Measurements from ENCODE around the gene IFITM5. TPM values are rescaled to one million over a fixed set of nuclear protein-coding genes. Genes with fewer than 3 reads are reported as not detected.
A peak's percentile ranks its signal among the peaks of the same experiment; 100 is the strongest.
"Not testable (repeated sequence)": the region's sequence is repeated elsewhere in the genome, so short reads cannot be mapped to it uniquely, and the experiment has no call there.

IFITM5 gene
- total and polyA plus RNA-seq, 7 donors = not detected

DNA sequence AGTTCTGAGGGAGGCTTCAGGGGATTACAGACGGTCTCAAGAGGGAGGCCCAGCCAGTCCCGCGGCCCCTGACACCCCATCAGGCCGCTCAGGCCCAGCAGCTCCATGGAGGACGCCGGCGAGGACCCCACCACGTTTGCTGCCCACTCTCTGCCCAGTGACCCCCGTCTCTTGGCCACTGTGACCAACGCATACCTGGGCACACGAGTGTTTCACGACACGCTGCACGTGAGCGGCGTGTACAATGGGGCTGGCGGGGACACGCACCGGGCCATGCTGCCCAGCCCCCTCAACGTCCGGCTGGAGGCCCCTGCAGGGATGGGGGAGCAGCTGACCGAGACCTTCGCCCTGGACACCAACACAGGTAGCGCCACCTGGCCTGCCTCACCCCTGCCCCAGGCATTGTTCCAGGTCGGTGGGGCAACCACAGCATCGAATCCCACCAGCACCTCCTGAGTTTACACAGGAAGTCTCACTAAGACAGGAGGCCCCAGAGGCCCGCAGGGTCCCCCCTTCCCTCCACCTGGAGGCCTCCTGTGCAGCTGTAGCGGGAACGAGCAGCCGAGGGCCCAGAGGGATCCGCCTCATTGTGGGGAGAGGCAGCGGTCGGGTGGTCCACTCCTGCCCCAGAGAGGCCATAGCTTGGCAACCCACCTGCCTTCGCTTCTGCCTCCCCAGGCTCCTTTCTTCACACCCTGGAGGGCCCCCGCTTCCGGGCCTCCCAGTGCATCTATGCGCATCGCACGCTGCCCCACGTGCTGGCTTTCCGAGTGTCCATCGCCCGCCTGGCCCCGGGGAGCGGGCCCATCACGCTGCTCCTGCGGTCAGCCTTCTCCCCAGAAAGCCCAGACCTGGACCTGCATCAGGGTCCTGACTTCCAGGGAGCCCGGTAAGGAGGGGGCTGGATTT lies 9.4 kb downstream of the IFITM5 start:
- H3K27ac ChIP-seq = peak overlapping the region in 2 of 4 donors; percentile 64 to 65
- 82 to 84% methylated on average over 48 of the region's 48 CpGs for WGBS, 2 donors

DNA sequence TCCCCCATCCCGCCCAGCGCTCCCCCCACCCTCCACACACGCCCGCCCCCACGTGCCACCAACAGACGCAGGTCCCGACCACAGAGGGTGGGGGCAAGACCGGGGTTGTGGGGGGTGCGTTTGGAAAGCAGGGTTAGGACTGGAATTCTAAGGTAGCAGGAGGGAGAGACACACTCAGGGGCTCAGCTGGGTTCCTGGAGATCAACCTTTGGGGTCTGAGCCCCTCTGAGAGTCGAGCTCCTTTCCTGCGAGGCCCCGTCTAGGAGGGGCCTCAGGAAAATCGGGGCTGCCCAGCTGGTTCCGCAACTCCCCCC lies 10.0 kb downstream of the IFITM5 start:
- 13 to 20% methylated on average over 14 of the region's 14 CpGs for WGBS, 2 donors
- Histone ChIP-seq H3K4me3 (peak overlapping the region; percentile 46 to 77 (median 68)), H3K27ac (peak overlapping the region; percentile 50 to 70 (median 64)), H3K36me3 (peaks cover 0 to 14% (median 0%) of the 10 kb centered on the region in 4 donors), H3K9me3 (no peaks in the 10 kb centered on the region), H3K27me3 (peaks cover 4 to 34% (median 13%) of the 10 kb centered on the region in 3 donors), H3K4me1 (peaks cover 0 to 21% (median 17%) of the 10 kb centered on the region in 4 donors)
- TF ChIP-seq EP300 (IDR thresholded peaks at IDR 0.05) = no peak
- DNase-seq = peak; percentile 67
- intact Hi-C loops (cut with DNase I) = loop anchor here (2.0 to 5.0 kb wide), 4 partner anchors 37 to 163 kb away; partner anchors contain the start of genes PSMD13, PTDSS2 and SIRT3

More for the DNA sequence above, 9.4 kb downstream of the IFITM5 start:
- peaks cover 0 to 21% (median 17%) of the 10 kb centered on the region in 4 donors for H3K4me1 ChIP-seq
- peaks cover 0 to 14% (median 0%) of the 10 kb centered on the region in 4 donors for H3K36me3 ChIP-seq
- DNase-seq = peak; percentile 65
- H3K27me3 ChIP-seq = peaks cover 0 to 28% (median 8%) of the 10 kb centered on the region in 3 donors
- TF ChIP-seq, protein P1, sequence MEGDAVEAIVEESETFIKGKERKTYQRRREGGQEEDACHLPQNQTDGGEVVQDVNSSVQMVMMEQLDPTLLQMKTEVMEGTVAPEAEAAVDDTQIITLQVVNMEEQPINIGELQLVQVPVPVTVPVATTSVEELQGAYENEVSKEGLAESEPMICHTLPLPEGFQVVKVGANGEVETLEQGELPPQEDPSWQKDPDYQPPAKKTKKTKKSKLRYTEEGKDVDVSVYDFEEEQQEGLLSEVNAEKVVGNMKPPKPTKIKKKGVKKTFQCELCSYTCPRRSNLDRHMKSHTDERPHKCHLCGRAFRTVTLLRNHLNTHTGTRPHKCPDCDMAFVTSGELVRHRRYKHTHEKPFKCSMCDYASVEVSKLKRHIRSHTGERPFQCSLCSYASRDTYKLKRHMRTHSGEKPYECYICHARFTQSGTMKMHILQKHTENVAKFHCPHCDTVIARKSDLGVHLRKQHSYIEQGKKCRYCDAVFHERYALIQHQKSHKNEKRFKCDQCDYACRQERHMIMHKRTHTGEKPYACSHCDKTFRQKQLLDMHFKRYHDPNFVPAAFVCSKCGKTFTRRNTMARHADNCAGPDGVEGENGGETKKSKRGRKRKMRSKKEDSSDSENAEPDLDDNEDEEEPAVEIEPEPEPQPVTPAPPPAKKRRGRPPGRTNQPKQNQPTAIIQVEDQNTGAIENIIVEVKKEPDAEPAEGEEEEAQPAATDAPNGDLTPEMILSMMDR (IDR thresholded peaks at IDR 0.05) = no peak
- TF ChIP-seq POLR2AphosphoS5 (IDR thresholded peaks at IDR 0.05) (no peak), POLR2A (IDR thresholded peaks at IDR 0.05) (no peak), EP300 (IDR thresholded peaks at IDR 0.05) (no peak)
- H3K4me3 ChIP-seq = peak overlapping the region; percentile 46 to 77 (median 68)
- intact Hi-C loops (cut with DNase I) = loop anchor here (2.0 to 5.0 kb wide), 4 partner anchors 38 to 162 kb away; partner anchors contain the start of genes PSMD13, PTDSS2 and SIRT3
- H3K9me3 ChIP-seq = no peaks in the 10 kb centered on the region

DNA sequence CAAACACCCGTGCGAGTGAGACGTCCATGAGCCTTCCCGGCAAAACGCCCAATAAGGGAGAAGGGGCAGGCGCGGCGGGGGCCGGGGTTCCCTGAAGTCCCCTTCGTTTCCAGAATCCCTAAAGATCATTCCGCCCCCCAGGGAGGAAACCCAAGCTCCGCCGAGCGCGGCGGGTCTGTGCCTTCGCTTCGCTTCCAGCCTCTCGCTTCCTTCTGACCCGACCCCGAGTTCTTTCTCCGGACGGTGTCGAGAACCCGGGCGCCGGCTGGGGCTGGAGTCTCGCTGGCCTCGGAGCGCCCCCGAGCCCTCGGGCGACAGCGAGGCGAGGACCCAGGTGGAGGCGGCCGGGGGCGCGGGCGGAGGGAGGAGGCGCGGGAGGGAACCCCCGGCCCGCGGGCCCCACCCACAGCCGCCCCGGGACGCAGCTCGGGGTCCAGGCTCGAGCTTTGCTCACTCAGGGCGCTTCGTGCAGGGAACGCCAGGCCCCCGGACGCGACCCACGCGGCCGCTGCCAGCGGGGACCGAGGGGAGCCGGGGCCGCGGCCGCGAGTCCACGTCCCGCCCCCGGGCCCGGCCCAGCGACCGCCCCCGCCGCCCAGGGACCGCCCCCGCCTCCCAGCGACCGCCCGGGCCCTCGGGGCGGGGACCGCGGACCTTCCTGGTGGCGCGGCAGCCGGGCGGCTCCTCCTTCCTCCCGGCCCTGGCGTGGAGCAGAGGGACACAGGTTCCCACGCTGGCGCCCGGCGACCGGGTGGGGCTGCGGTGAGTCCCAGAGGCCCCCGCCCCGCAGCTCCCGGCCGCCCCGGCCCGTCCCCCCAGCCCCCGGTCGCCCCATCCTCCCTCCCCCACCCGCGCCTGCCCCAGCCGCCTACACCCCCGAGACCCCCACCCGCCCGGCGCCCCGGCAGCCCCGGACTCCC lies 10.6 kb downstream of the IFITM5 start, which contains the start of gene PGGHG:
Gene PGGHG, plus strand, starts transcription at position 649 of the 920 bp plus-strand sequence. CDS start 691 bp downstream, outside the sequence.
- WGBS, 2 donors = 1% methylated on average over 112 of the region's 112 CpGs
- intact Hi-C loops (cut with DNase I) = loop anchor here (2.0 to 5.0 kb wide), 4 partner anchors 36 to 164 kb away; partner anchors contain the start of genes PSMD13, PTDSS2 and SIRT3
- Histone ChIP-seq H3K36me3 (peaks cover 0 to 11% (median 0%) of the 10 kb centered on the region in 4 donors), H3K9me3 (no peaks in the 10 kb centered on the region), H3K4me3 (peak within 1 kb of the TSS; percentile 46 to 77 (median 68)), H3K4me1 (peaks cover 0 to 21% (median 17%) of the 10 kb centered on the region in 4 donors), H3K27ac (peak within 1 kb of the TSS; percentile 50 to 70 (median 66)), H3K27me3 (peaks cover 6 to 40% (median 19%) of the 10 kb centered on the region in 3 donors)
- peak; percentile 87 for DNase-seq
- TF ChIP-seq POLR2A (IDR thresholded peaks at IDR 0.05) (no peak), POLR2AphosphoS5 (IDR thresholded peaks at IDR 0.05) (peak in 2 of 4 donors; percentile 12 to 35)

DNA sequence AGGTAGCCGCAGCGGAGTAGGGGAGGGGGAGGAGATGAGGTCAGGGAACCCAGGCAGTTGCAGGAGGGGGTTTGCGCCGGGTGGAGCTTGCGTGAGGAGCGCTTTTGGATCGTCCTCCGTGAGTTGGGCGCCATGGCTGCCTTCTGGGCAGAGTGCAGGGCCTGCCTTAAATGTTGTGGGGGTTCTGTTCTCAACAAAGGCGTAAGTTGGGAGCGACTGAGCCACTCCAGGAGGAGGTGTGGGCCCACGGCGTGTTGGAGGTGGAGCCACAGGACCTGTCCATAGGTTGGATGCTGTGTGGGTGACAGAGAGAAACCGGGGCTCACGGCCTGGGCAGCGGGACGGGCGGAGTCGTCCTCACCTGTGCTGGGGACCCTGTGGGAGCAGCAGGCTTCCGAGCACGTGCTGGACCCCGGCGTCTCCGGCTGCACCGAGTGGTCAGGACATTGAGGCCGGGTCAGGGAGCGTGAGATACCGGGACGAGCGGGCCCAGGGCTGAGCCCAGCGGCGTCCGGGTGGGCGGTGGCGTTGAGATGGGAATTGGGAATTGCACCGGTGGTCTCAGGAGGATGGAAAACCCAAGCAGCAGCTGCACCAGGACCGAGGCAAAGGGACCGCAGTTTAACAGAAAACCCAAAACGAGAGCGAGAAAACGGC lies 11.4 kb downstream of the IFITM5 start:
- Histone ChIP-seq H3K36me3 (peaks cover 0 to 4% (median 0%) of the 10 kb centered on the region in 4 donors), H3K27ac (peak overlapping the region in 3 of 4 donors; percentile 42 to 70 (median 64)), H3K27me3 (peaks cover 6 to 47% (median 21%) of the 10 kb centered on the region in 3 donors), H3K4me1 (peaks cover 0 to 21% (median 17%) of the 10 kb centered on the region in 4 donors), H3K9me3 (no peaks in the 10 kb centered on the region), H3K4me3 (peak overlapping the region; percentile 46 to 77 (median 68))
- WGBS, 2 donors = 10 to 17% methylated on average over 41 of the region's 41 CpGs
- intact Hi-C loops (cut with DNase I) = loop anchor here (2.0 to 5.0 kb wide), 4 partner anchors 36 to 164 kb away; partner anchors contain the start of genes PSMD13, PTDSS2 and SIRT3
- TF ChIP-seq EP300 (IDR thresholded peaks at IDR 0.05) (no peak), POLR2AphosphoS5 (IDR thresholded peaks at IDR 0.05) (no peak), POLR2A (IDR thresholded peaks at IDR 0.05) (no peak)
- TF ChIP-seq, protein P1 (IDR thresholded peaks at IDR 0.05) = no peak
- peak; percentile 64 for DNase-seq

DNA sequence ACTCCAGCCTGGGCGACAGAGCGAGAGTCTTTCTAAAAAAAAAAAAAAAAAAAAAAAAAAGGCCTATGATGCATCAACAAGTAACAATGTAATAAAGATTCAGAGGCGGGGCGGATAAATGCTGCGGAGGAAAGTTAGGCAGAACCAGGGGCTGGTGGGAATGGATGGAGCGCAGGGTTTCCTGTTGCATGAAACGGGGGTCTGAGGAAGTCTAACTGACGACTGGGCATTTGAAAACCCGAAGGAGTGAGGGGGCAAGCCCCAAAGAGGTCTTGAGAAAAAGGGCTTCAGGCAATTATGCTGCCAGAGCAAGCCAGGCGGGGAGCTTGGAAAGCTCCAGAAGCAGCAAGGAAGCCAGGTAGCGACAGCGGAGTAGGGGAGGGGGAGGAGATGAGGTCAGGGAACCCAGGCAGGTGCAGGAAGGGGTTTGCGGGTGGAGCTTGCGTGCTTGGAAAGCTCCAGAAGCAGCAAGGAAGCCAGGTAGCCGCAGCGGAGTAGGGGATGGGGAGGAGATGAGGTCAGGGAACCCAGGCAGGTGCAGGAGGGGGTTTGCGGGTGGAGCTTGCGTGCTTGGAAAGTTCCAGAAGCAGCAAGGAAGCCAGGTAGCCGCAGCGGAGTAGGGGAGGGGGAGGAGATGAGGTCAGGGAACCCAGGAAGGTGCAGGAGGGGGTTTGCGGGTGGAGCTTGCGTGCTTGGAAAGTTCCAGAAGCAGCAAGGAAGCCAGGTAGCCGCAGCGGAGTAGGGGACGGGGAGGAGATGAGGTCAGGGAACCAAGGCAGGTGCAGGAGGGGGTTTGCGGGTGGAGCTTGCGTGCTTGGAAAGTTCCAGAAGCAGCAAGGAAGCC lies 12.1 kb downstream of the IFITM5 start:
- DNase-seq = peak; percentile 63
- H3K9me3 ChIP-seq, H3K36me3 ChIP-seq, H3K27ac ChIP-seq, H3K4me3 ChIP-seq: not testable (repeated sequence)
- H3K4me1 ChIP-seq = peaks cover 0 to 21% (median 17%) of the 10 kb centered on the region in 4 donors
- 30 to 68% methylated on average over 27 of the region's 27 CpGs for WGBS, 2 donors
- peaks cover 6 to 55% (median 29%) of the 10 kb centered on the region in 3 donors for H3K27me3 ChIP-seq
- intact Hi-C loops (cut with DNase I) = loop anchor here (5.0 kb wide), 3 partner anchors 35 to 165 kb away; partner anchors contain the start of gene PTDSS2

All from sigmoid colon (tissue), 7 donors.